K562 (cell line): Measurements from ENCODE around the gene CDK4. TPM values are rescaled to one million over a fixed set of nuclear protein-coding genes. Genes with fewer than 3 reads are reported as not detected.

Experiments used
- BMI1 ChIP-seq: fragments of 150-350 bp; IDR thresholded peaks from 2 replicates; pipeline ENCODE4 v1.6.1; 2014; ENCODE audit warnings: low read length
- CTBP1 ChIP-seq: fragments of 450-650 bp; IDR thresholded peaks from 2 replicates; pipeline ENCODE4 v1.6.1; 2016; ENCODE audit warnings: borderline replicate concordance
- ETV6 ChIP-seq, 3 experiments: fragments of 150-350 bp in 1 of 3; sonication (generic) in 1 of 3; formaldehyde crosslinking in 1 of 3; IDR thresholded peaks; 2 replicates each; pipeline versions ENCODE4 v1.6.1 to v1.8.0; 2014 to 2022; ENCODE audit warnings: borderline replicate concordance in 2 of 3, low read depth in 2 of 3, antibody characterized with exemption in 1 of 3, low read length in 1 of 3, mild to moderate bottlenecking in 1 of 3, missing genetic modification reagents in 1 of 3
- HNRNPL ChIP-seq: fragments of 200-400 bp; formaldehyde crosslinking; IDR thresholded peaks from 2 replicates; pipeline ENCODE4 v1.6.1; 2017; ENCODE audit warnings: low read depth, mild to moderate bottlenecking, low read length
- SAFB2 ChIP-seq: fragments of 200-400 bp; formaldehyde crosslinking; IDR thresholded peaks from 2 replicates; pipeline ENCODE4 v1.6.1; 2018; ENCODE audit warnings: borderline replicate concordance, low read length, low read depth, moderate library complexity; ENCODE audit not compliant: severe bottlenecking
- SNRNP70 ChIP-seq: fragments of 200-400 bp; formaldehyde crosslinking; optimal IDR thresholded peaks from 2 replicates; pipeline ENCODE3; 2017; ENCODE audit warnings: low read depth, low read length
- STAT6 ChIP-seq: sonication (generic); formaldehyde crosslinking; IDR thresholded peaks from 2 replicates; pipeline ENCODE4 v1.8.1; 2023; ENCODE audit warnings: mild to moderate bottlenecking, missing genetic modification reagents
- ZFPM2 ChIP-seq: fragments of 250-450 bp; sonication (Bioruptor Pico); IDR thresholded peaks from 2 replicates; pipeline ENCODE4 v1.5.1; 2022; ENCODE audit warnings: mild to moderate bottlenecking
- ZNF384 ChIP-seq: IDR thresholded peaks from 2 replicates; pipeline ENCODE4 v1.6.1; 2012; ENCODE audit warnings: low read depth, low read length, improper control_type of control experiment
- ZNF431 ChIP-seq: sonication (generic); formaldehyde crosslinking; IDR thresholded peaks from 2 replicates; pipeline ENCODE4 v1.8.0; 2022; ENCODE audit warnings: mild to moderate bottlenecking, missing genetic modification reagents
- polyA plus RNA-seq, 8 experiments: library from polyadenylated mRNA; depleted of rRNA in 4 of 8; stranded (reverse) in 5 of 8; unstranded in 3 of 8; fragments of >200 nt; fragmentation: Nextera tagmentation in 2 of 8; fragmentation: Illumina TruSeq in 1 of 8; extraction: Ambion mirVana in 2 of 8; extraction: Trizol in 1 of 8; gene quantifications; 2 replicates each; pipeline versions ENCODE4 v1.2.1 to v1.2.3, GENCODE V29; 2011 to 2014; ENCODE audit warnings: inconsistent platforms in 1 of 8, missing spikeins in 1 of 8
- total RNA-seq, 7 experiments: library from RNA; depleted of rRNA in 6 of 7; stranded (reverse); fragments of >200 nt in 6 of 7; fragmentation: Illumina TruSeq in 2 of 7; extraction: Trizol in 2 of 7; gene quantifications; 2 replicates each; pipeline versions ENCODE4 v1.2.1 to v1.2.3, GENCODE V29; 2011 to 2021; ENCODE audit warnings: low replicate concordance in 1 of 7
- TF ChIP-seq, protein P1 (sequence below): fragments of 200-800 bp; sonication (Bioruptor generic); IDR thresholded peaks from 2 replicates; pipeline ENCODE4 v1.6.1; 2017; ENCODE audit warnings: missing genetic modification characterization, missing compliant biosample characterization
- TF ChIP-seq, protein P2 (sequence below): fragments of 250-450 bp; sonication (Bioruptor Pico); IDR thresholded peaks from 2 replicates; pipeline ENCODE4 v1.5.0; 2021
- TF ChIP-seq, protein P3 (sequence below): IDR thresholded peaks from 3 replicates; pipeline ENCODE4 v1.6.1; 2011; ENCODE audit warnings: borderline replicate concordance, mild to moderate bottlenecking, moderate library complexity; ENCODE audit not compliant: insufficient read length; ENCODE audit errors: extremely low read depth

CDK4 gene
- total and polyA plus RNA-seq, 9 of the 15 experiments (the other 6 are each of a cell fraction or from before 2014, with no cell fraction given) = 37.8 to 436 (median 238) TPM

GRCh38 chr12:57756406-57757341, 4.6 kb upstream of the CDK4 start (continued):
- TF ChIP-seq, protein P1, sequence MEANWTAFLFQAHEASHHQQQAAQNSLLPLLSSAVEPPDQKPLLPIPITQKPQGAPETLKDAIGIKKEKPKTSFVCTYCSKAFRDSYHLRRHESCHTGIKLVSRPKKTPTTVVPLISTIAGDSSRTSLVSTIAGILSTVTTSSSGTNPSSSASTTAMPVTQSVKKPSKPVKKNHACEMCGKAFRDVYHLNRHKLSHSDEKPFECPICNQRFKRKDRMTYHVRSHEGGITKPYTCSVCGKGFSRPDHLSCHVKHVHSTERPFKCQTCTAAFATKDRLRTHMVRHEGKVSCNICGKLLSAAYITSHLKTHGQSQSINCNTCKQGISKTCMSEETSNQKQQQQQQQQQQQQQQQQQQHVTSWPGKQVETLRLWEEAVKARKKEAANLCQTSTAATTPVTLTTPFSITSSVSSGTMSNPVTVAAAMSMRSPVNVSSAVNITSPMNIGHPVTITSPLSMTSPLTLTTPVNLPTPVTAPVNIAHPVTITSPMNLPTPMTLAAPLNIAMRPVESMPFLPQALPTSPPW (CRISPR knock-in tag) = no peak
- TF ChIP-seq ZNF384 = no peak
- TF ChIP-seq, protein P2, sequence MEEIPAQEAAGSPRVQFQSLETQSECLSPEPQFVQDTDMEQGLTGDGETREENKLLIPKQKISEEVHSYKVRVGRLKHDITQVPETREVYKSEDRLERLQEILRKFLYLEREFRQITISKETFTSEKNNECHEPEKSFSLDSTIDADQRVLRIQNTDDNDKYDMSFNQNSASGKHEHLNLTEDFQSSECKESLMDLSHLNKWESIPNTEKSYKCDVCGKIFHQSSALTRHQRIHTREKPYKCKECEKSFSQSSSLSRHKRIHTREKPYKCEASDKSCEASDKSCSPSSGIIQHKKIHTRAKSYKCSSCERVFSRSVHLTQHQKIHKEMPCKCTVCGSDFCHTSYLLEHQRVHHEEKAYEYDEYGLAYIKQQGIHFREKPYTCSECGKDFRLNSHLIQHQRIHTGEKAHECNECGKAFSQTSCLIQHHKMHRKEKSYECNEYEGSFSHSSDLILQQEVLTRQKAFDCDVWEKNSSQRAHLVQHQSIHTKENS (CRISPR knock-in tag) = no peak
- TF ChIP-seq, protein P3, sequence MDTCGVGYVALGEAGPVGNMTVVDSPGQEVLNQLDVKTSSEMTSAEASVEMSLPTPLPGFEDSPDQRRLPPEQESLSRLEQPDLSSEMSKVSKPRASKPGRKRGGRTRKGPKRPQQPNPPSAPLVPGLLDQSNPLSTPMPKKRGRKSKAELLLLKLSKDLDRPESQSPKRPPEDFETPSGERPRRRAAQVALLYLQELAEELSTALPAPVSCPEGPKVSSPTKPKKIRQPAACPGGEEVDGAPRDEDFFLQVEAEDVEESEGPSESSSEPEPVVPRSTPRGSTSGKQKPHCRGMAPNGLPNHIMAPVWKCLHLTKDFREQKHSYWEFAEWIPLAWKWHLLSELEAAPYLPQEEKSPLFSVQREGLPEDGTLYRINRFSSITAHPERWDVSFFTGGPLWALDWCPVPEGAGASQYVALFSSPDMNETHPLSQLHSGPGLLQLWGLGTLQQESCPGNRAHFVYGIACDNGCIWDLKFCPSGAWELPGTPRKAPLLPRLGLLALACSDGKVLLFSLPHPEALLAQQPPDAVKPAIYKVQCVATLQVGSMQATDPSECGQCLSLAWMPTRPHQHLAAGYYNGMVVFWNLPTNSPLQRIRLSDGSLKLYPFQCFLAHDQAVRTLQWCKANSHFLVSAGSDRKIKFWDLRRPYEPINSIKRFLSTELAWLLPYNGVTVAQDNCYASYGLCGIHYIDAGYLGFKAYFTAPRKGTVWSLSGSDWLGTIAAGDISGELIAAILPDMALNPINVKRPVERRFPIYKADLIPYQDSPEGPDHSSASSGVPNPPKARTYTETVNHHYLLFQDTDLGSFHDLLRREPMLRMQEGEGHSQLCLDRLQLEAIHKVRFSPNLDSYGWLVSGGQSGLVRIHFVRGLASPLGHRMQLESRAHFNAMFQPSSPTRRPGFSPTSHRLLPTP = no peak
- no peak for TF ChIP-seq SNRNP70
- TF ChIP-seq CTBP1 = peak; percentile 68
- no peak for TF ChIP-seq SAFB2
- TF ChIP-seq ETV6 (IDR thresholded peaks at IDR 0.05; ENCODE audit: borderline replicate concordance in 1 of 2, low read depth in 2 of 2, low read length in 1 of 2) = no peak
- TF ChIP-seq ETV6 (CRISPR knock-in tag; IDR thresholded peaks at IDR 0.05; ENCODE audit: borderline replicate concordance) = no peak
- no peak for TF ChIP-seq BMI1
- TF ChIP-seq ZFPM2 (CRISPR knock-in tag) = no peak
- no peak for TF ChIP-seq STAT6 (CRISPR knock-in tag)
- no peak for TF ChIP-seq ZNF431 (CRISPR knock-in tag)
- no peak for TF ChIP-seq HNRNPL
